ENCODE results near the gene POLQ.
"Not testable (repeated sequence)": the region's sequence is repeated elsewhere in the genome, so short reads cannot be mapped to it uniquely, and the experiment has no call there.

Gene POLQ

GRCh38 chr3:121405631-121406030, 140.2 kb downstream of the POLQ start:
- FAIRE-seq (no peak), DNase-seq (ENCODE audit: insufficient read length, low spot score) (no peak)
- TF ChIP-seq POLR2A (IDR thresholded peaks at IDR 0.05; ENCODE audit: low read depth, low read length) (no peak), TAF1 (IDR thresholded peaks at IDR 0.05; ENCODE audit: low read depth, low read length) (no peak), POU2F2 (IDR thresholded peaks at IDR 0.05; ENCODE audit: low read depth, low read length) (no peak), PAX5 (IDR thresholded peaks at IDR 0.05; ENCODE audit: insufficient read depth, low read length, severe bottlenecking) (no peak), POLR2AphosphoS5 (IDR thresholded peaks at IDR 0.05; ENCODE audit: low read depth, low read length) (no peak), SPI1 (IDR thresholded peaks at IDR 0.05; ENCODE audit: low read depth, low read length) (no peak)

- no peak for TF ChIP-seq POU2F2 (IDR thresholded peaks at IDR 0.05; ENCODE audit: low read depth, low read length)
- no peak for TF ChIP-seq POLR2A (IDR thresholded peaks at IDR 0.05; ENCODE audit: low read depth, low read length)
- no peak for TF ChIP-seq PAX5 (IDR thresholded peaks at IDR 0.05; ENCODE audit: insufficient read depth, low read length, severe bottlenecking)
- no peak for TF ChIP-seq TAF1 (IDR thresholded peaks at IDR 0.05; ENCODE audit: low read depth, low read length)
- TF ChIP-seq POLR2AphosphoS5 (IDR thresholded peaks at IDR 0.05; ENCODE audit: low read depth, low read length): no peak
- TF ChIP-seq SPI1 (IDR thresholded peaks at IDR 0.05; ENCODE audit: low read depth, low read length): no peak
- FAIRE-seq (no peak), DNase-seq (ENCODE audit: insufficient read length, low spot score) (no peak)
Observed at GRCh38 chr3:121399820-121400219, 146.0 kb downstream of the POLQ start.

DNA sequence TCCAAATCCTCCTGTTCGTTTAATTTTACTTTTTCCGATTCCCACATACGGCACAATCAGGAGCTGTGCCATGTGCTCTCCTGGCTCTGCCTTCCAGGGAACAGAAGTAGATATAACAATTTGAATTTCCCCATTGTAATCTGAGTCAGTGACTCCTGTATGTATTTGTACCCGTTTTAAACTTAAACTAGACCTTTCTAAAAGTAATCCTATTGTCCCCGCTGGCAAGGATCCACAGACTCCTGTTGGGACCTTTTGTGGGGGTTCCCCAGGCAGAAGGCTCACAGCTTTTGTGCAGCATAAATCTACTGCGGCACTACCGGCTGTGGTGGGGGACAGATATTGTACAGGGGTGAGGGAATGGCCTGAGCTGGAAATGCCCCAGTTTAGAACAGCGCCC, 147.7 kb downstream of the POLQ start:
- not testable (repeated sequence) for DNase-seq (ENCODE audit: insufficient read length, low spot score); FAIRE-seq

DNA sequence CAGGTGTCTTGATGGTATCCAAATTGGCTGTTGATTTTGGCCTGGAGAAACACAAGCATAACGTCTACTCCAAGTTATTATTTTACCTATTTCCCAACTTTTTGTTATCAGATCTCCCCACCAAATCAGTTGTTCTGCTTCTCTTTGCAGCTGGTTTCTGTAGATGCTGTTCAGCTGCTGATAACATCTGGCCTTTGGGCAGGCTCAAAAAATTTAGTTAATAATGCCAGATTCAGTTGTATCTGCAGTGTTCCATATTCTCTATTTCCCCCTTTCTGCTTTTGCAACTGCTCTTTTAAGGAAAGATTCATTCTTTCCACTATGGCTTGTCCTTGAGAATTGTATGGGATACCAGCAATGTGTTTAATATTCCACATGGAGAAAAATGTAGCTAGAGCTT, 149.8 kb downstream of the POLQ start:
- not testable (repeated sequence) for FAIRE-seq

DNA sequence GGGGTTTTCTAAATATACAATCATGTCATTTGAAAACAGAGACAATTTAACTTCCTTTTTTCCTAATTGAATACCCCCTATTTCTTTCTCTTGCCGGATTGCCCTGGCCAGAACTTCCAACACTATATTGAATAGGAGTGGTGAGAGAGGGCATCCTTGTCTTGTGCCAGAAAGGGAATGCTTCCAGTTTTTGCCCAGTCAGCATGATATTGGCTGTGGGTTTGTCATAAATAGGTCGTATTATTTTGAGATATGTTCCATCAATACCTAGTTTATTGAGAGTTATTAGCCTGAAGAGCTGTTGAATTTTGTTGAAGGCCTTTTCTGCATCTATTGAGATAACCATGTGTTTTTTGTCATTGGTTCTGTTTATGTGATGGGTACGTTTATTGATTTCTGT, 157.5 kb downstream of the POLQ start:
- not testable (repeated sequence) for FAIRE-seq; DNase-seq (ENCODE audit: insufficient read length, low spot score)

More for the DNA sequence above, 149.8 kb downstream of the POLQ start:
- not testable (repeated sequence) for DNase-seq (ENCODE audit: insufficient read length, low spot score)

Measured in GM12891 (cell line).